K562 (cell line): ENCODE results near the gene MRPL38. TPM values are rescaled to one million over a fixed set of nuclear protein-coding genes. Genes with fewer than 3 reads are reported as not detected.

Source experiments
- ARID4B ChIP-seq: sonication (generic); formaldehyde crosslinking; IDR thresholded peaks from 2 replicates; pipeline ENCODE4 v1.8.0; 2022; ENCODE audit warnings: mild to moderate bottlenecking, missing genetic modification reagents
- BRCA1 ChIP-seq, 2 experiments: fragments of 450-650 bp in 1 of 2; sonication (generic) in 1 of 2; formaldehyde crosslinking in 1 of 2; IDR thresholded peaks; 2 replicates each; pipeline versions ENCODE4 v1.5.0 to v1.6.1; 2017 to 2020; ENCODE audit warnings: mild to moderate bottlenecking in 1 of 2, missing genetic modification reagents in 1 of 2
- MAZ ChIP-seq, 2 experiments: fragments of 450-650 bp in 1 of 2; sonication (generic) in 1 of 2; formaldehyde crosslinking; IDR thresholded peaks in 1 of 2; conservative IDR thresholded peaks in 1 of 2; 2 replicates each; pipeline versions ENCODE4 v1.4.0 to v1.5.0; 2020; ENCODE audit warnings: mild to moderate bottlenecking in 1 of 2, missing genetic modification reagents in 1 of 2
- MGA ChIP-seq: fragments of 450-650 bp; IDR thresholded peaks from 2 replicates; pipeline ENCODE4 v1.6.1; 2016; ENCODE audit warnings: mild to moderate bottlenecking, moderate library complexity
- PCBP2 ChIP-seq: fragments of 200-400 bp; formaldehyde crosslinking; IDR thresholded peaks from 2 replicates; pipeline ENCODE4 v1.6.1; 2018; ENCODE audit warnings: low read length, low read depth, mild to moderate bottlenecking, moderate library complexity; ENCODE audit not compliant: poor library complexity, severe bottlenecking
- PRMT5 ChIP-seq: sonication (generic); formaldehyde crosslinking; IDR thresholded peaks from 2 replicates; pipeline ENCODE4 v1.5.0; 2020; ENCODE audit warnings: missing genetic modification reagents
- SUPT5H ChIP-seq: fragments of 450-650 bp; IDR thresholded peaks from 2 replicates; pipeline ENCODE4 v1.6.1; 2016
- ZFP36 ChIP-seq: fragments of 150-350 bp; IDR thresholded peaks from 2 replicates; pipeline ENCODE4 v1.6.1; 2018; ENCODE audit warnings: low read length, low read depth; ENCODE audit not compliant: partially characterized antibody
- ZNF165 ChIP-seq: fragments of 250-450 bp; sonication (Bioruptor Pico); IDR thresholded peaks from 2 replicates; pipeline ENCODE4 v1.4.0; 2020; ENCODE audit warnings: borderline replicate concordance
- polyA plus RNA-seq, 8 experiments: library from polyadenylated mRNA; depleted of rRNA in 4 of 8; stranded (reverse) in 5 of 8; unstranded in 3 of 8; fragments of >200 nt; fragmentation: Nextera tagmentation in 2 of 8; fragmentation: Illumina TruSeq in 1 of 8; extraction: Ambion mirVana in 2 of 8; extraction: Trizol in 1 of 8; gene quantifications; 2 replicates each; pipeline versions ENCODE4 v1.2.1 to v1.2.3, GENCODE V29; 2011 to 2014; ENCODE audit warnings: inconsistent platforms in 1 of 8, missing spikeins in 1 of 8
- total RNA-seq, 7 experiments: library from RNA; depleted of rRNA in 6 of 7; stranded (reverse); fragments of >200 nt in 6 of 7; fragmentation: Illumina TruSeq in 2 of 7; extraction: Trizol in 2 of 7; gene quantifications; 2 replicates each; pipeline versions ENCODE4 v1.2.1 to v1.2.3, GENCODE V29; 2011 to 2021; ENCODE audit warnings: low replicate concordance in 1 of 7

The MRPL38 gene
- total and polyA plus RNA-seq, 9 of the 15 experiments (the other 6 are each of a cell fraction or from before 2014, with no cell fraction given) = 4.5 to 154 (median 48.5) TPM

GRCh38 chr17:75856062-75856756 is 48.5 kb downstream of the MRPL38 start (continued):
- TF ChIP-seq BRCA1 (IDR thresholded peaks at IDR 0.05) (no peak), BRCA1 (CRISPR knock-in tag; IDR thresholded peaks at IDR 0.05) (no peak), MGA (no peak), MAZ (CRISPR knock-in tag; conservative IDR thresholded peaks at IDR 0.05 in 1 of 2, IDR thresholded peaks at IDR 0.05 in 1 of 2) (peak in 1 of 2 experiments; percentile 64; a peak in 2 of 4 replicates), ZFP36 (no peak), ARID4B (CRISPR knock-in tag) (0 out of 2 replicates have a peak, but pooled peaks have one; percentile 12), ZNF165 (no peak), PRMT5 (CRISPR knock-in tag) (no peak), PCBP2 (no peak), SUPT5H (0 out of 2 replicates have a peak, but pooled peaks have one; percentile 29)
